ENCODE measurements around the gene ANXA10.
A peak's percentile ranks its signal among the peaks of the same experiment; 100 is the strongest.

DNA sequence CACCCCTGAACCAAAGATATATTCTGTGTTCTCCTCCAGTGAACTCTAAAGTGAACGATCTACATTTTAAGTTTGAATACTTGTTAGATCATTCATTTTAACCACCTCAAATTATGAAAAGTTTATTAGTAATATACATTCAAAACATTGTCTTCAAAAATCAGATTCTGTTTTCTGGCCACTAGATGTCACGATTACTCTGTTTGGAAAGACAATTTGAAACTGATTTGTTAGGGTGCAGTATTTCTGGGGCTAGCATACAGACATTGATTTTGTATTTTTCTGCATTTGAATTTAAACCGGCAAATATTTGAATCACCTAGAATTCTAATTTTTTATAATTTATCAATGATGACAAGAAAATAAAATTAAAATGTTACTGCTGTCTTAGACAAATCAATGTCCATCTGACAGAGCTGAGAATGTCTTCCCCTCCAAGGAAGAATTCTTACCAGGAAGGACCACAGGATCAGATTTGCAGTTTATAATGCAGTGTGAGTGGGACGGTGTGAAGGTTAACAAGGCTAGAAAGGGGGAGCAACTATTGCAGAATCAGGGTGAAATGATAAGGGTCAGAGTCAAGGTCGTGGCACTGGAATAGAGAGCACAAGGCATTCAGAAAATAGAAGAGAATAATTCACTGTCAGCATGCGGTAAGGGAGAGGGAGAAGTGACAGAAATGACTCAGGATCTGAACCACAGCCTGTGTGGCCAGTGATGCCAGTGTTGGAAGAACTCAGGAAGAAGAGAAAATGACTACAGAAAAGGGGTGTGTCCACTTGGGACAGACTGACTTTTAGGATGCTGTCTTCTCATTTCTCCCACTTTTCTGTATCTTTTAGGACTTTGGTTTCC is 91.6 kb downstream of the ANXA10 start:
- no peak for TF ChIP-seq EZH2 (IDR thresholded peaks at IDR 0.05; ENCODE audit: low read length, unreplicated experiment)
- TF ChIP-seq CTCF (conservative IDR thresholded peaks at IDR 0.05; ENCODE audit: low read depth, low read length) = peak; percentile 78

Measured in PC-3 (cell line).